Occipital lobe (tissue), 2 donors: ENCODE data around the gene FAM90A1. TPM values are rescaled to one million over a fixed set of nuclear protein-coding genes. Genes with fewer than 3 reads are reported as not detected.
"Not testable (repeated sequence)": the region's sequence is repeated elsewhere in the genome, so short reads cannot be mapped to it uniquely, and the experiment has no call there.

Experiments
- DNase-seq: peaks from one replicate; lab custom pipeline; 2025; lab: John Stamatoyannopoulos, UW
- total RNA-seq: library from RNA; depleted of rRNA; stranded (reverse); fragments of >200 nt; gene quantifications from one replicate; pipeline ENCODE4 v1.2.3, GENCODE V29; 2014

FAM90A1 gene
- total RNA-seq, 1 donor from 2014 or later = 0.16 TPM

GRCh38 chr12:8172911-8173310 is 54.5 kb downstream of the FAM90A1 start:
- not testable (repeated sequence) for DNase-seq

Other genes starting within 250 kb of the FAM90A1 start
- 7.3 TPM for gene FOXJ2, start 194.9 kb downstream of the FAM90A1 start, total RNA-seq
- gene C3AR1, start 161.3 kb downstream of the FAM90A1 start, total RNA-seq = 3.1 TPM
- gene NECAP1, start 145.3 kb downstream of the FAM90A1 start, total RNA-seq = 174 TPM
- 0.31 TPM for gene CLEC4A, start 104.0 kb downstream of the FAM90A1 start, total RNA-seq
- gene ZNF705A, start 70.6 kb downstream of the FAM90A1 start, total RNA-seq = not detected
- not detected for gene CLEC6A, start 228.3 kb upstream of the FAM90A1 start, total RNA-seq